ENCODE data around the gene TMEM213. TPM values are rescaled to one million over a fixed set of nuclear protein-coding genes. Genes with fewer than 3 reads are reported as not detected.

The TMEM213 gene
- total and polyA plus RNA-seq, 8 donors, result 0.05 to 32.8 (median 0.84) TPM

DNA sequence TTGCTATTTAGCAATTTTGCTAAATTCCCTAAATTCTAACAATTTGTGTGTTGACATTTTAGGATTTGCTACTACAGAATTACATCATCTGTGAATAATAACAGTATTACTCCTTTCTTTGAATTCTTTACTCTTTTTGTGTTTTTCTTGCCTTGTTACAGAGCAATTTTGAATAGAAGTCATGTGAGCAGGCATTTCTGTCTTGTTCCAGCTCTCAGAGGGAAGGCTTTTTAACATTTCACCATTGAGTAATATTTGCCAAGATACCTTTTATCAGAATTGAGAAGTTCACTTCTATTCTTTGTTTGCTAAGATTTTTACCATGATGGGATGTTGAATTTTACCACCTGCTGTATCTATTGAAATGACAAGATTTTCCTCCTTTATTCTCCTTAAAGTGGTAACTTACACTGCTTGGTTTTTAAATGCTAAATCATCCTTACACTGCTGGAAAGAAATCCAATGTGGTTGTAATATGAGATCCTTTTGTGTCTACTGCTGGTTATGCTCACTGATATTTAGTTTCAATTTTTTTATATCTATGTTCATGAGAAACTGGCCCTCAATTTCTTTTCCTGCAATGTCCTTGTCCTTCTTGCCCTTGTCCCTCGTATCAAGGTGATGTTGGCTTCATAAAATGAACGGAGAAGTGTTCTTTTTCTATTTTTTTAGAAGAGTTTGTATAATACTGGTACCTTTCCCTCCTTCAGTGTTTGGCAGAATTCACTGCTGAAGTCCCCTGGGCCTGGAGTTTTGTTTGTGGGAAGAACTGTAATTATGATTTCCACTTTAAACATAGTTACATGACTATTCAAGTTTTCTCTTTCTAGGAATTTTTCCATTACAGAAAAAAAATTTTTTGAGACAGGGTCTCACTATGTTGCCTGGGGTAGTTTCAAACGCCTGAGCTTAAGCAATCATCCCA is 50.5 kb downstream of the TMEM213 start:
- H3K27me3 ChIP-seq, result no peaks in the 10 kb centered on the region
- no peak for DNase-seq
- intact Hi-C loops (cut with DNase I), result no loop called here
- H3K4me1 ChIP-seq, result no peaks in the 10 kb centered on the region
- H3K9me3 ChIP-seq, result no peaks in the 10 kb centered on the region
- H3K27ac ChIP-seq, result no peak overlapping the region
- ATAC-seq, result no peak
- TF ChIP-seq, protein P1, sequence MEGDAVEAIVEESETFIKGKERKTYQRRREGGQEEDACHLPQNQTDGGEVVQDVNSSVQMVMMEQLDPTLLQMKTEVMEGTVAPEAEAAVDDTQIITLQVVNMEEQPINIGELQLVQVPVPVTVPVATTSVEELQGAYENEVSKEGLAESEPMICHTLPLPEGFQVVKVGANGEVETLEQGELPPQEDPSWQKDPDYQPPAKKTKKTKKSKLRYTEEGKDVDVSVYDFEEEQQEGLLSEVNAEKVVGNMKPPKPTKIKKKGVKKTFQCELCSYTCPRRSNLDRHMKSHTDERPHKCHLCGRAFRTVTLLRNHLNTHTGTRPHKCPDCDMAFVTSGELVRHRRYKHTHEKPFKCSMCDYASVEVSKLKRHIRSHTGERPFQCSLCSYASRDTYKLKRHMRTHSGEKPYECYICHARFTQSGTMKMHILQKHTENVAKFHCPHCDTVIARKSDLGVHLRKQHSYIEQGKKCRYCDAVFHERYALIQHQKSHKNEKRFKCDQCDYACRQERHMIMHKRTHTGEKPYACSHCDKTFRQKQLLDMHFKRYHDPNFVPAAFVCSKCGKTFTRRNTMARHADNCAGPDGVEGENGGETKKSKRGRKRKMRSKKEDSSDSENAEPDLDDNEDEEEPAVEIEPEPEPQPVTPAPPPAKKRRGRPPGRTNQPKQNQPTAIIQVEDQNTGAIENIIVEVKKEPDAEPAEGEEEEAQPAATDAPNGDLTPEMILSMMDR (IDR thresholded peaks at IDR 0.05), result no peak
- peaks cover 0 to 9% of the 10 kb centered on the region in 2 donors for H3K36me3 ChIP-seq
- H3K4me3 ChIP-seq, result no peak overlapping the region

DNA sequence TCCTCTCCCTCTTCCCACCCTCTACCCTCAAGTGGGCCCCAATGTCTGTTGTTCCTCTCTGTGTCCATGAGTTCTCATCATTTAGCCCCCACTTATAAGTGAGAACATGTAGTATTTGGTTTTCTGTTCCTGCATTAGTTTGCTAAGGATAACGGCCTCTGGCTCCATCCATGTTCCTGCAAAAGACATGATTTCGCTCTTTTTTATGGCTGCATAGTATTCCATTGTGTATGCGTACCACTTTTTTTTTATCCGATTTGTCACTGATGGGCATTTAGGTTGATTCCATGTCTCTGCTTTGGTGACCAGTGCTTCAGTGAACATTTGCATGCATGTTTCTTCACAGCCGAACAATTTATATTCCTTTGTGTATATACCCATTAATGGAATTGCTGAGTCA is 51.9 kb downstream of the TMEM213 start:
- H3K4me3 ChIP-seq, result no peak overlapping the region
- DNase-seq (no peak), ATAC-seq (no peak)
- no peaks in the 10 kb centered on the region for H3K4me1 ChIP-seq
- intact Hi-C loops (cut with DNase I), result no loop called here
- TF ChIP-seq, protein P1 (IDR thresholded peaks at IDR 0.05), result no peak
- H3K36me3 ChIP-seq, result peaks cover 0 to 9% of the 10 kb centered on the region in 2 donors
- no peaks in the 10 kb centered on the region for H3K27me3 ChIP-seq
- H3K27ac ChIP-seq, result no peak overlapping the region
- H3K9me3 ChIP-seq, result no peaks in the 10 kb centered on the region

DNA sequence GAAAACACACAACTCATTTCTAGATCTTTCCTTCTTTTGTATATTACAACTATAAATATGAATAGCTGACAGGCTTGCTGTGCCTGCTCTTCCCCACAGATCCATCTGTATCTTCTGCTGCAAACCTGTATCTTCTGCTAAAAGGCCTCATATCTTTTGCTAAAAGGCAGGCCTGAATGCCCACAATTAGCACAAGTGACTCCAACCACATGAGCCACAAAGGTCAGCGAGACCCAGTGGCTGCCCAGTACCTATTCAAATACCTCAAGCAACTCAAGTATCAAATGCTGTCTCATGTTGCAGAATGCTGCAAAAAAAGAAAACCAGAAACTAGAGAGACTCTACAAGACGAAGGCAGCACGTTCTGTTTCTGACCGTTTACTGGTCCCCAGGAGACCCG is 54.7 kb downstream of the TMEM213 start:
- no peaks in the 10 kb centered on the region for H3K4me1 ChIP-seq
- intact Hi-C loops (cut with DNase I), result no loop called here
- no peak overlapping the region for H3K27ac ChIP-seq
- no peak overlapping the region for H3K4me3 ChIP-seq
- no peaks in the 10 kb centered on the region for H3K27me3 ChIP-seq
- ATAC-seq (no peak), DNase-seq (no peak)
- peaks cover 0 to 9% of the 10 kb centered on the region in 2 donors for H3K36me3 ChIP-seq
- TF ChIP-seq, protein P1 (IDR thresholded peaks at IDR 0.05), result no peak
- no peaks in the 10 kb centered on the region for H3K9me3 ChIP-seq

DNA sequence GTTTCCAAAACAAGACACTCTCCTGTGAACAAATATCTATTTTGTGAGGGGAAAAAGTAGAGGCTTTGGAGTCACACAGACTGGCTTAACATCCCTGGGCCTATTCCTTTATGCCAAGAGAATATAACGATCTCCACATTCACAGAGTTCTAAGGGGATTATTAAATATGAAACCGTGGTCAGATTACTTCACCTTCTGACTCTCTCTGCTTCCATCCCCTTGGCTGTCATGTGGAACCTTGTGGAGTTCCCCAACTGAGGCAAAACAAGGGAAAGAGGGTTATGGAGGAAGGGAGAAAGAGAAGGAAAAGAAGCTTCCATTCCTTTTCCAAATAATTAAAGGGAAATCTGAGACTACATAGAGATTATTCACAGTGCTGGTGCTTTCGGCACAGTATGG is 55.7 kb downstream of the TMEM213 start:
- intact Hi-C loops (cut with DNase I), result no loop called here
- Histone ChIP-seq H3K27me3 (no peaks in the 10 kb centered on the region), H3K36me3 (peaks cover 0 to 9% of the 10 kb centered on the region in 2 donors), H3K4me3 (no peak overlapping the region), H3K4me1 (no peaks in the 10 kb centered on the region), H3K27ac (no peak overlapping the region), H3K9me3 (peaks cover 0 to 8% of the 10 kb centered on the region in 2 donors)
- DNase-seq (no peak), ATAC-seq (no peak)
- TF ChIP-seq, protein P1 (IDR thresholded peaks at IDR 0.05), result no peak

DNA sequence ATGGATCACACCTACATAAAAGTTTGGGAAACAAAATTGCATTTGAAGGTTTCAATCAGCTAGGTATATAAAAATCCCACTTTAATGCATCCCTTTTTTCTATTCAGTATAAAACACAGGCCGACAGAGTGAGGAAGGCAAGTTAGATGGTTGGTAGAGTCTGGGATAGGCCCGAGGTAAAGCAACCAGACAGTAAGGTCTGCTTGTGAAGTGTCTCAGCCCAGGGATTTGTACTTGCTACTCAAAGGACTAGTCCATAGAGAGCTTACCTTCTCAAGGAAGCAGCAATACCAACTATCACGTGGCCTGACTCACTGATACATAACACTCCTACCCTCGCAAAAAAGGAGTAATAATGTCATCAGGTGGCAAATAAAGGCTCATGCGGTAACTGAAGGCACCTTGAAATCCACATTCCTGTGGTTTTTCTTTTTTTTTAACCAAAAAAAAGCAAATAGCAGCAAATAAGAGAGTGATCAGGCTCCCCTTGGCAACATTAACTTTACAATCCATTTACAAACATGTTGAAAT is 56.4 kb downstream of the TMEM213 start:
- H3K27me3 ChIP-seq, result no peaks in the 10 kb centered on the region
- intact Hi-C loops (cut with DNase I), result no loop called here
- no peak for ATAC-seq
- H3K9me3 ChIP-seq, result peaks cover 0 to 8% of the 10 kb centered on the region in 2 donors
- DNase-seq, result no peak
- H3K27ac ChIP-seq, result no peak overlapping the region
- no peak overlapping the region for H3K4me3 ChIP-seq
- TF ChIP-seq, protein P1 (IDR thresholded peaks at IDR 0.05), result no peak
- no peaks in the 10 kb centered on the region for H3K4me1 ChIP-seq
- H3K36me3 ChIP-seq, result peaks cover 0 to 9% of the 10 kb centered on the region in 2 donors

Measured in left lung (tissue), 10 donors.